Upper lobe of left lung (tissue), 6 donors: Measurements from ENCODE around the gene SLC23A3. TPM values are rescaled to one million over a fixed set of nuclear protein-coding genes. Genes with fewer than 3 reads are reported as not detected.

Experiments used
- ATAC-seq, 2 donors: fragments of 200-7000 bp; cut with Tn5 transposase; one replicate each; pipeline ENCODE4 v1.9.1; 2022; ENCODE audit warnings: mild to moderate bottlenecking in 2 of 2, moderate library complexity in 2 of 2; ENCODE audit not compliant: low FRiP score in 2 of 2
- DNase-seq, 2 donors: peaks; one replicate each; pipeline ENCODE4 v3.0.0-alpha.2; 2019 to 2020
- H3K27ac ChIP-seq, 4 donors: fragments of 200-600 bp; sonication (generic); one replicate each; pipeline ENCODE4 v1.5.1; 2016 to 2019
- H3K27me3 ChIP-seq, 4 donors: fragments of 200-600 bp; sonication (generic); one replicate each; pipeline ENCODE4 v1.5.1; 2017 to 2019
- H3K36me3 ChIP-seq, 4 donors: fragments of 200-600 bp; sonication (generic); one replicate each; pipeline ENCODE4 v1.5.1; 2016 to 2019
- H3K4me1 ChIP-seq, 4 donors: fragments of 200-600 bp; sonication (generic); one replicate each; pipeline ENCODE4 v1.5.1; 2018 to 2019
- H3K4me3 ChIP-seq, 4 donors: fragments of 200-600 bp; sonication (generic); one replicate each; pipeline ENCODE4 v1.5.1; 2017 to 2019; ENCODE audit warnings: mild to moderate bottlenecking in 2 of 4, moderate library complexity in 1 of 4
- H3K9me3 ChIP-seq, 4 donors: fragments of 200-600 bp; sonication (generic); one replicate each; pipeline ENCODE4 v1.5.1; 2018 to 2019
- EP300 ChIP-seq, 4 donors: sonication (generic); formaldehyde crosslinking; IDR thresholded peaks; one replicate each; pipeline ENCODE4 v1.5.1; 2017; ENCODE audit warnings: antibody characterized with exemption in 4 of 4, control low read depth in 2 of 4
- POLR2A ChIP-seq, 4 donors: fragments of 450-650 bp; IDR thresholded peaks; one replicate each; pipeline ENCODE4 v1.5.1; 2016 to 2017; ENCODE audit warnings: antibody characterized with exemption in 4 of 4, mild to moderate bottlenecking in 2 of 4
- POLR2AphosphoS5 ChIP-seq, 2 donors: sonication (generic); formaldehyde crosslinking; IDR thresholded peaks; one replicate each; pipeline ENCODE4 v1.5.1; 2017; ENCODE audit warnings: antibody characterized with exemption in 2 of 2
- WGBS, 2 donors: methylation state at CpG; one replicate each; pipeline ENCODE4 v1.1.5; 2017 to 2018; 5-methylcytosine and 5-hydroxymethylcytosine counted together
- total RNA-seq, 6 donors: library from RNA; depleted of rRNA in 4 of 6; stranded (reverse); fragments of >200 nt in 4 of 6; gene quantifications; one replicate each; pipeline versions ENCODE4 v1.1.0 to v1.2.1, GENCODE V29; 2016 to 2021
- TF ChIP-seq, protein P1 (sequence below), 6 experiments: fragments of 450-650 bp in 4 of 6; fragments of 200-600 bp in 2 of 6; sonication (generic) in 2 of 6; IDR thresholded peaks; one replicate each; pipeline ENCODE4 v1.5.1; 2016 to 2019; ENCODE audit warnings: antibody characterized with exemption in 6 of 6
- donor health status: DM: no; HTN: no; CAD: no; lungs with moderate emphysema.
- donor health status: DM: no; HTN: yes; CAD: no; lungs with severe emphysema.

SLC23A3 gene
- total RNA-seq, 6 donors from 2014 or later: 0.33 to 6.3 (median 2.6) TPM

DNA sequence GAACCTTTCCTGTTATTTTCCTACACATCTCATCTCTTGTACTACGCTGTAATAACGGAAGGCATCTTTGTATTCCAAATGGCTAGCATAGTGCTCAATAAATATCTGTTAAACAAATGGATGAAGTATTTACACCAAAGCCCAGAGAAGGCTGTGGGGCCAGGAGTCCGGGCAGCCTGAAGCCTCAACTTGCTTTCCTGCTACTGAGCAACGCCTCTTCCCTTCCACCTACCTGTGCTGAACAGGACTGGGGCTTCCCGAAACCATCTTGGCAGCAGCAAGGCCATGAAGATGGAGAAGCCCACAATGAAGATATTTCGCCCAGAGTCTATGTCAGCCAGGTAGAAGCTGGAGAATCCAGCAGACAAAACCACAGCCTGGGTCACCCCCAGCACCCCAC lies 6.7 kb downstream of the SLC23A3 start:
- Histone ChIP-seq H3K4me3 (no peak overlapping the region), H3K9me3 (no peaks in the 10 kb centered on the region), H3K27me3 (no peaks in the 10 kb centered on the region), H3K36me3 (no peaks in the 10 kb centered on the region), H3K27ac (no peak overlapping the region), H3K4me1 (peaks cover 10 to 12% (median 11%) of the 10 kb centered on the region in 4 donors)
- DNase-seq (no peak), ATAC-seq (no peak)
- 94 to 100% methylated on average over 6 of the region's 6 CpGs for WGBS, 2 donors
- TF ChIP-seq, protein P1, sequence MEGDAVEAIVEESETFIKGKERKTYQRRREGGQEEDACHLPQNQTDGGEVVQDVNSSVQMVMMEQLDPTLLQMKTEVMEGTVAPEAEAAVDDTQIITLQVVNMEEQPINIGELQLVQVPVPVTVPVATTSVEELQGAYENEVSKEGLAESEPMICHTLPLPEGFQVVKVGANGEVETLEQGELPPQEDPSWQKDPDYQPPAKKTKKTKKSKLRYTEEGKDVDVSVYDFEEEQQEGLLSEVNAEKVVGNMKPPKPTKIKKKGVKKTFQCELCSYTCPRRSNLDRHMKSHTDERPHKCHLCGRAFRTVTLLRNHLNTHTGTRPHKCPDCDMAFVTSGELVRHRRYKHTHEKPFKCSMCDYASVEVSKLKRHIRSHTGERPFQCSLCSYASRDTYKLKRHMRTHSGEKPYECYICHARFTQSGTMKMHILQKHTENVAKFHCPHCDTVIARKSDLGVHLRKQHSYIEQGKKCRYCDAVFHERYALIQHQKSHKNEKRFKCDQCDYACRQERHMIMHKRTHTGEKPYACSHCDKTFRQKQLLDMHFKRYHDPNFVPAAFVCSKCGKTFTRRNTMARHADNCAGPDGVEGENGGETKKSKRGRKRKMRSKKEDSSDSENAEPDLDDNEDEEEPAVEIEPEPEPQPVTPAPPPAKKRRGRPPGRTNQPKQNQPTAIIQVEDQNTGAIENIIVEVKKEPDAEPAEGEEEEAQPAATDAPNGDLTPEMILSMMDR (IDR thresholded peaks at IDR 0.05): no peak
- TF ChIP-seq POLR2AphosphoS5 (IDR thresholded peaks at IDR 0.05): no peak

DNA sequence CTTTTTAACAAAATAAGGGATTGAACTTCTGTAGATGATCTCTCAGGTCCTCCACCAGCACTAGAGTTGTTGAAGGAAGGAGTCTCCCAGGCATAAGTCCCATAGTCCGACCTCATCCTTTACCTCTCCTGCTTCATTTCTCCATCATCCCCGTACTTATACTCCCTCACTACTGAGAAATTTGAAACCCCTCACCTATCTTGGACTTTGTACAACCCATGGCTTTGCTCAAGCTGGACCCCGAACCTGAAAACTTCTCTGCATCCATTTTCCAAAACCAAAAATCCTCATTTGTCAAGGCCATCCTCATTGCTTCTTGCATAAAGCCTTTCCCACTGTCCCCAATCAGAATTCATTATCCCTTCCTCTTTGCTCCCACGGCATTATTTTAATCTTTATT lies 8.7 kb downstream of the SLC23A3 start:
- Histone ChIP-seq H3K27ac (peak overlapping the region; percentile 77 to 94 (median 94)), H3K4me3 (peak overlapping the region in 3 of 4 donors; percentile 60 to 76 (median 74)), H3K27me3 (no peaks in the 10 kb centered on the region), H3K9me3 (no peaks in the 10 kb centered on the region), H3K36me3 (peaks cover 0 to 15% (median 9%) of the 10 kb centered on the region in 4 donors), H3K4me1 (peaks cover 10 to 12% (median 11%) of the 10 kb centered on the region in 4 donors)
- no peak for DNase-seq
- ATAC-seq: no peak
- TF ChIP-seq EP300 (IDR thresholded peaks at IDR 0.05) (no peak), POLR2A (IDR thresholded peaks at IDR 0.05) (no peak), POLR2AphosphoS5 (IDR thresholded peaks at IDR 0.05) (no peak)
- TF ChIP-seq, protein P1 (IDR thresholded peaks at IDR 0.05): no peak
- WGBS, 2 donors: 72 to 78% methylated on average over 4 of the region's 4 CpGs

DNA sequence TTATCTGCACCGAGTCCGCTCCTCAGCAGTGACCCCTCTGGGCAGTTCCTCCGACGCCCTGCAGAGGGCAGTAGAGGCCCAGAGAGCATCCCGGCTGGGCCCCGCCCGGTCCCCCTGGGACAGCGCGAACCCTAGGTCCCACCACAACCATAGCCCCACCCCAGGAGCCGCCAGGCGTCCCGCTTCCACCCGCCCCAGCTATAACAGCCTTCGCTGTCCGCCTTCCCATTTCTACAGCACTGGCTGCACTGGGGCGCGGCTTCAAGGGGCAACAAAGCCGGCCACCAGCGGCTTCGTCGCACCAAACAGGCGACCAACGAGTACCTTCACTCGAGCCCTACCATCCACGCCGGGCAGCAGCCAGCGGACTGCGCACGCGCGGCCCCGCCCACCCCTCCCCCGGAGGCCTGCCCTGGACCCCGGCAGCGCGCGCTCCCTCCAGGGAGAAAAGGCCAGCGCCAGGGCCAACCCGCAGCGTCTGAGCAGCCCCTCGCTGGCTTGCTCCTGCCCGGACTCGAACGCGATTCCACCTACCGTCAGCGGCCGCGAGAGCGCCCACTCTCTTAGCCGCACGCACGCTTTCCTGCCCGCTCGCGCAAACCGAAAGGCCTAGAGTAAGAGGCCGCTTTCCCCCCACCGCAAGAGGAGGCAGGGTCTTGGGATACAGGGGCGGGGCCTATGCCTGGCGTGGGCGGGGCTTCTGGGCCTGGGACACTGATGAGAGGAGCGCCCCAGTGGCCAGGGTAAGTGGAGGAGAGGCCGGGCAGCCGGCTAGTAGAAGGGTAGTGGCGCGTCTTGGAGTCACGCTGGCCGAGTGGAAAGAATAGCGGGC lies 9.4 kb downstream of the SLC23A3 start, which contains the start of gene NHEJ1:
Gene NHEJ1 (minus strand): TSS at position 630 of the 832 bp plus-strand sequence. CDS start 2,453 bp downstream, outside the sequence.
- WGBS, 2 donors: 0 to 2% methylated on average over 23 to 54 of the region's 70 CpGs
- TF ChIP-seq POLR2A (IDR thresholded peaks at IDR 0.05): peak in 1 of 4 donors; percentile 84
- TF ChIP-seq, protein P1 (IDR thresholded peaks at IDR 0.05): peak; percentile 96 to 99 (median 98)
- no peak for TF ChIP-seq EP300 (IDR thresholded peaks at IDR 0.05)
- TF ChIP-seq POLR2AphosphoS5 (IDR thresholded peaks at IDR 0.05): peak; percentile 32 to 71
- ATAC-seq (peak; percentile 98), DNase-seq (peak; percentile 99 to 100)
- Histone ChIP-seq H3K27me3 (no peaks in the 10 kb centered on the region), H3K9me3 (no peaks in the 10 kb centered on the region), H3K36me3 (peaks cover 0 to 22% (median 11%) of the 10 kb centered on the region in 4 donors), H3K27ac (peak within 1 kb of the TSS; percentile 77 to 94 (median 94)), H3K4me1 (peaks cover 10 to 12% (median 11%) of the 10 kb centered on the region in 4 donors), H3K4me3 (peak within 1 kb of the TSS; percentile 48 to 76 (median 67))

DNA sequence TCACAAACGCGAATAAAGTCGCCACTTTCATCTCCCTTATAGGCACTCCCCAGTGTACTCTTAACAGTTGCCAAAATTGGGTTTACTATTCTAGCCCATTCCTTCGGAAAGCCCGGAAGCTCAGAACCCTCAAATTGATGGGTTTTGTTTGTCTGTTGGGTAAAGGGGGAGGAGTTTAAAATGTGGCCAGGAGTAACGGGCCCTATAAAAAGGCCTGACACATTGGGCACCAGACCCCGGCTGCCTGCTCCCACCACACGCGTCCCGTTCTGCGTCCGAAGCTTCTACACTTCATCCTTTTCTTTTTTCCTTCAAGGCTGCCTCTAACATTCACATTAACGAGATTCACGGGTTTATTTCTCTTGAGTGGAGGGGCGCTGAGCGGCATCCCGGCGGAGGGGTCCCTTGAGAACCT lies 10.1 kb downstream of the SLC23A3 start:
- Histone ChIP-seq H3K27ac (peak overlapping the region; percentile 77 to 94 (median 94)), H3K4me1 (peaks cover 10 to 12% (median 11%) of the 10 kb centered on the region in 4 donors), H3K27me3 (no peaks in the 10 kb centered on the region), H3K4me3 (peak overlapping the region; percentile 48 to 76 (median 67)), H3K36me3 (peaks cover 0 to 24% (median 11%) of the 10 kb centered on the region in 4 donors), H3K9me3 (no peaks in the 10 kb centered on the region)
- ATAC-seq (no peak), DNase-seq (no peak)
- TF ChIP-seq EP300 (IDR thresholded peaks at IDR 0.05) (no peak), POLR2A (IDR thresholded peaks at IDR 0.05) (no peak), POLR2AphosphoS5 (IDR thresholded peaks at IDR 0.05) (no peak)
- TF ChIP-seq, protein P1 (IDR thresholded peaks at IDR 0.05): no peak
- WGBS, 2 donors: 10 to 11% methylated on average over 18 of the region's 18 CpGs
